GM12873 (cell line): ENCODE measurements around the gene CLDN20.

ENCODE experiments used
- CTCF ChIP-seq: IDR thresholded peaks from 2 replicates; pipeline ENCODE4 v1.5.1; 2012; ENCODE audit warnings: low read depth, mild to moderate bottlenecking, moderate library complexity, low read length, control low read depth; ENCODE audit not compliant: insufficient read depth; ENCODE audit errors: missing control alignments

The CLDN20 gene

GRCh38 chr6:155314773-155315515 lies 51.1 kb downstream of the CLDN20 start:
- no peak for TF ChIP-seq CTCF

- no peak for TF ChIP-seq CTCF
These were observed 51.7 kb downstream of the CLDN20 start for GRCh38 chr6:155315516-155315871.

- no peak for TF ChIP-seq CTCF
These were observed 52.6 kb downstream of the CLDN20 start for GRCh38 chr6:155316419-155316818.

GRCh38 chr6:155317186-155317585 lies 53.4 kb downstream of the CLDN20 start:
- no peak for TF ChIP-seq CTCF

- TF ChIP-seq CTCF = no peak
These were observed 56.1 kb downstream of the CLDN20 start for GRCh38 chr6:155319902-155320301.

GRCh38 chr6:155324172-155324571 lies 60.4 kb downstream of the CLDN20 start:
- no peak for TF ChIP-seq CTCF

GRCh38 chr6:155324993-155325392 lies 61.2 kb downstream of the CLDN20 start:
- TF ChIP-seq CTCF = no peak
